ENCODE results near the gene SLC17A1. TPM values are rescaled to one million over a fixed set of nuclear protein-coding genes. Genes with fewer than 3 reads are reported as not detected.

The SLC17A1 gene
- total and polyA plus RNA-seq, 4 donors = not detected

DNA sequence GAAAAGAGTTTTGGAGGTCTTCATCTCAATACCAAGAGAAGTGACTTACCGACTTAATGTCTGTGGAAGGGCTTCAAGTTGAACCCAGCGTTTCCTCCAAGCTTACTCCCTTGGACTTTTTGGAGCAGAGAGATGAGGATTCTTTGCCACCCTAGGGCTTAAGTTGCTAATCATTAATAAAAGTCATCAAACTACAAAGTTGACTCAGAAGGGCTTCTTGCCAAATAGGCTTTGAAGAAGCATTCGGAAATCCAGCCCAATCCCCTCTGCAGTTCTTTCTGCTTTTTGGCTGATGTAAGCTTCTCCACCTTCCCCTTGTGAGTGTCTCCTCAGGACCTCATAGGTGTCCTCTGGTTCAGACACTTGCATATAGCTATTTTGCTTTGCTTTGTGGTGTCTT lies 42.3 kb upstream of the SLC17A1 start, which contains the start of gene SLC17A3:
SLC17A3 (minus strand) TSS at position 126 of the 400 bp plus-strand sequence. CDS start 5,856 bp downstream, outside the sequence.
- WGBS, 2 donors = 79% methylated on average over 3 of the region's 3 CpGs
- ATAC-seq (ENCODE audit: insufficient read depth, low FRiP score) (no peak), DNase-seq (no peak)
- Histone ChIP-seq H3K9ac (ENCODE audit: insufficient read depth in 1 of 2, low read length in 2 of 2) (no peak within 1 kb of the TSS), H3K4me3 (no peak within 1 kb of the TSS), H3K36me3 (ENCODE audit: control insufficient read depth in 4 of 4, insufficient read depth in 4 of 4, low read length in 4 of 4) (no peaks in the 10 kb centered on the region), H3K9me3 (ENCODE audit: control insufficient read depth in 4 of 4, insufficient read depth in 3 of 4, low read length in 3 of 4) (no peaks in the 10 kb centered on the region), H3K27ac (ENCODE audit: low read depth in 1 of 2, low read length in 1 of 2) (no peak within 1 kb of the TSS), H3K4me1 (ENCODE audit: control insufficient read depth in 5 of 5, insufficient read depth in 5 of 5, low read length in 5 of 5) (no peaks in the 10 kb centered on the region), H3K27me3 (ENCODE audit: control insufficient read depth in 3 of 3, insufficient read depth in 3 of 3, low read length in 2 of 3) (no peaks in the 10 kb centered on the region)
- TF ChIP-seq CTCF (IDR thresholded peaks at IDR 0.05; ENCODE audit: control extremely low read depth, extremely low read depth) = no peak

DNA sequence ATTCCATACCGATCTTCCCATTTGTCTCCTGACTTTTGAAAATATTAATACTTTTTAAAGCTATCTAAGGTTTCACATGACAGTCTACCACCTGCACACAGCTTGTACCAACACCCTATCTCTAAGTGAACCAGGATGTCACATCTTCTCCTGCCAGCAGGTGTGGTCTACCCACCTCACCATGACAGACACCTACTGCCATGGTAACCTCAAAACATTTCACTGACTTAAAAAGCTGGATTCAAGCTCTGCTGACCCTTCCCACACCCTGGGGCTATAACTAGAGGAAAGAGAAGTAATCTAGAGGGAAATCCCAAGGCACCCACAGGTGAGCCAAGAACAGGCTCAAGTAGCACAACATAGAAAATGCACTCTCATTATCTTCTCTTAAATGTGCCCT lies 41.0 kb upstream of the SLC17A1 start:
- no peak overlapping the region for H3K9ac ChIP-seq (ENCODE audit: insufficient read depth in 1 of 2, low read length in 2 of 2)
- no peaks in the 10 kb centered on the region for H3K36me3 ChIP-seq (ENCODE audit: control insufficient read depth in 4 of 4, insufficient read depth in 4 of 4, low read length in 4 of 4)
- ATAC-seq (ENCODE audit: insufficient read depth, low FRiP score) (no peak), DNase-seq (no peak)
- H3K4me1 ChIP-seq (ENCODE audit: control insufficient read depth in 5 of 5, insufficient read depth in 5 of 5, low read length in 5 of 5) = no peaks in the 10 kb centered on the region
- no peaks in the 10 kb centered on the region for H3K9me3 ChIP-seq (ENCODE audit: control insufficient read depth in 4 of 4, insufficient read depth in 3 of 4, low read length in 3 of 4)
- TF ChIP-seq CTCF (IDR thresholded peaks at IDR 0.05; ENCODE audit: control extremely low read depth, extremely low read depth) = no peak
- no peaks in the 10 kb centered on the region for H3K27me3 ChIP-seq (ENCODE audit: control insufficient read depth in 3 of 3, insufficient read depth in 3 of 3, low read length in 2 of 3)
- no peak overlapping the region for H3K4me3 ChIP-seq
- WGBS, 2 donors = 97 to 100% methylated on average over 1 of the region's 1 CpG
- no peak overlapping the region for H3K27ac ChIP-seq (ENCODE audit: low read depth in 1 of 2, low read length in 1 of 2)

- no peak for TF ChIP-seq CTCF (IDR thresholded peaks at IDR 0.05; ENCODE audit: control extremely low read depth, extremely low read depth)
- Histone ChIP-seq H3K9ac (ENCODE audit: insufficient read depth in 1 of 2, low read length in 2 of 2) (no peak overlapping the region), H3K27ac (ENCODE audit: low read depth in 1 of 2, low read length in 1 of 2) (no peak overlapping the region), H3K27me3 (ENCODE audit: control insufficient read depth in 3 of 3, insufficient read depth in 3 of 3, low read length in 2 of 3) (no peaks in the 10 kb centered on the region), H3K9me3 (ENCODE audit: control insufficient read depth in 4 of 4, insufficient read depth in 3 of 4, low read length in 3 of 4) (no peaks in the 10 kb centered on the region), H3K36me3 (ENCODE audit: control insufficient read depth in 4 of 4, insufficient read depth in 4 of 4, low read length in 4 of 4) (no peaks in the 10 kb centered on the region), H3K4me1 (ENCODE audit: control insufficient read depth in 5 of 5, insufficient read depth in 5 of 5, low read length in 5 of 5) (no peaks in the 10 kb centered on the region), H3K4me3 (no peak overlapping the region)
- DNase-seq (no peak), ATAC-seq (ENCODE audit: insufficient read depth, low FRiP score) (no peak)
- WGBS, 2 donors = 83 to 91% methylated on average over 1 of the region's 1 CpG
Observed at GRCh38 chr6:25869840-25870239, 38.0 kb upstream of the SLC17A1 start.

All from lung (tissue), 12 donors.